Measurements from ENCODE around the gene CCDC154.

CCDC154 gene

GRCh38 chr16:1420111-1420539 lies 24.2 kb downstream of the CCDC154 start:
- no peak for DNase-seq (ENCODE audit: low spot score)

GRCh38 chr16:1416521-1416941 lies 27.8 kb downstream of the CCDC154 start:
- DNase-seq (ENCODE audit: low spot score), result no peak

GRCh38 chr16:1414532-1415260 lies 29.7 kb downstream of the CCDC154 start, which contains the start of gene UNKL:
Gene UNKL, minus strand, starts transcription at chr16:1414704. Its CDS starts 13 bp downstream, at chr16:1414691.
- DNase-seq (ENCODE audit: low spot score), result peak; percentile 84

GRCh38 chr16:1413684-1414531 lies 30.4 kb downstream of the CCDC154 start:
- DNase-seq (ENCODE audit: low spot score), result peak; percentile 57

- no peak for DNase-seq (ENCODE audit: low spot score)
Observed at GRCh38 chr16:1412847-1413246, 31.5 kb downstream of the CCDC154 start.

- peak; percentile 93 for DNase-seq (ENCODE audit: low spot score)
Observed at GRCh38 chr16:1408171-1408837, 36.1 kb downstream of the CCDC154 start.

GRCh38 chr16:1407753-1408152 lies 36.6 kb downstream of the CCDC154 start:
- DNase-seq (ENCODE audit: low spot score), result no peak

GRCh38 chr16:1403733-1404132 lies 40.6 kb downstream of the CCDC154 start:
- DNase-seq (ENCODE audit: low spot score), result no peak

GRCh38 chr16:1403036-1403435 lies 41.3 kb downstream of the CCDC154 start:
- no peak for DNase-seq (ENCODE audit: low spot score)

GRCh38 chr16:1401758-1402154 lies 42.6 kb downstream of the CCDC154 start:
- no peak for DNase-seq (ENCODE audit: low spot score)

GRCh38 chr16:1401061-1401757 lies 43.1 kb downstream of the CCDC154 start:
- no peak for DNase-seq (ENCODE audit: low spot score)

- DNase-seq (ENCODE audit: low spot score), result no peak
Observed at GRCh38 chr16:1398826-1399581, 45.4 kb downstream of the CCDC154 start.

GRCh38 chr16:1398351-1398750 lies 46.0 kb downstream of the CCDC154 start:
- DNase-seq (ENCODE audit: low spot score), result no peak

GRCh38 chr16:1397779-1398178 lies 46.6 kb downstream of the CCDC154 start:
- DNase-seq (ENCODE audit: low spot score), result no peak

GRCh38 chr16:1395444-1396031 lies 48.8 kb downstream of the CCDC154 start:
- DNase-seq (ENCODE audit: low spot score), result no peak

GRCh38 chr16:1394367-1394951 lies 49.9 kb downstream of the CCDC154 start:
- DNase-seq (ENCODE audit: low spot score), result no peak

- no peak for DNase-seq (ENCODE audit: low spot score)
Observed at GRCh38 chr16:1393613-1394176, 50.7 kb downstream of the CCDC154 start.

- no peak for DNase-seq (ENCODE audit: low spot score)
Observed at GRCh38 chr16:1392826-1393225, 51.5 kb downstream of the CCDC154 start.

- DNase-seq (ENCODE audit: low spot score), result no peak
Observed at GRCh38 chr16:1390239-1390779, 54.0 kb downstream of the CCDC154 start.

GRCh38 chr16:1389762-1390161 lies 54.6 kb downstream of the CCDC154 start:
- no peak for DNase-seq (ENCODE audit: low spot score)

All from CD4-positive, alpha-beta T cell treated with Interleukin-6 at 100 ng/mL for 8 hours (primary cell).